Adrenal gland (tissue), 12 donors: Measurements from ENCODE around the gene SAFB2. TPM values are rescaled to one million over a fixed set of nuclear protein-coding genes. Genes with fewer than 3 reads are reported as not detected.

Source experiments
- DNase-seq, 7 donors: peaks; one replicate each; pipeline ENCODE4 v3.0.0-alpha.2; 2019 to 2020
- H3K27ac ChIP-seq, 5 donors: fragments of 200-600 bp; sonication (generic) in 4 of 5; 1 replicate in 3 of 5; 2 replicates in 2 of 5; pipeline versions ENCODE4 v1.5.1 to v1.8.0; 2016 to 2020; ENCODE audit warnings: mild to moderate bottlenecking in 1 of 5
- H3K27me3 ChIP-seq: fragments of 200-600 bp; 2 replicates; pipeline ENCODE4 v1.8.0; 2021
- H3K36me3 ChIP-seq, 2 donors: fragments of 200-600 bp; replicated peaks in 1 of 2; 1 replicate in 1 of 2; 2 replicates in 1 of 2; pipeline versions ENCODE4 v1.5.1 to v1.8.0; 2018 to 2022
- H3K4me1 ChIP-seq, 2 donors: fragments of 200-600 bp; replicated peaks in 1 of 2; 1 replicate in 1 of 2; 2 replicates in 1 of 2; pipeline versions ENCODE4 v1.5.1 to v1.8.0; 2018 to 2021
- H3K4me3 ChIP-seq, 4 donors: fragments of 200-600 bp; sonication (generic) in 3 of 4; one replicate each; pipeline ENCODE4 v1.5.1; 2016 to 2018
- H3K9me3 ChIP-seq, 3 donors: fragments of 200-600 bp; sonication (generic) in 1 of 3; replicated peaks in 1 of 3; 1 replicate in 2 of 3; 2 replicates in 1 of 3; pipeline versions ENCODE4 v1.5.1 to v1.8.0; 2016 to 2021
- POLR2A ChIP-seq, 2 donors: fragments of 450-650 bp; IDR thresholded peaks; one replicate each; pipeline ENCODE4 v1.6.1; 2017; ENCODE audit warnings: antibody characterized with exemption in 2 of 2, mild to moderate bottlenecking in 2 of 2, moderate library complexity in 1 of 2
- WGBS, 4 donors: extraction: QIAGEN DNeasy Blood & Tissue Kit in 2 of 4; methylation state at CpG; one replicate each; pipeline versions ENCODE4 v1.1.5 to v1.1.7; 2013 to 2017; 5-methylcytosine and 5-hydroxymethylcytosine counted together
- intact Hi-C, 2 donors: fragments of 100-400 bp; cut with DNase I; formaldehyde crosslinking; loops; one replicate each; pipeline versions ENCODE4 v1.14.1 to v1.15.0; 2022 to 2023
- polyA plus RNA-seq, 3 donors: library from polyadenylated mRNA; stranded (reverse); fragments of 200-250 nt in 2 of 3; fragments of 350-450 nt in 1 of 3; fragmentation: Illumina TruSeq in 1 of 3; extraction: RNeasy Lipid Tissue Mini Kit (QIAGEN cat#74804) in 1 of 3; gene quantifications; one replicate each; pipeline ENCODE4 v1.2.3, GENCODE V29; 2013 to 2014
- total RNA-seq, 9 donors: library from RNA; depleted of rRNA in 4 of 9; stranded (reverse); fragments of >200 nt in 4 of 9; fragments of 120-200 nt in 1 of 9; fragmentation: NEBNext Ultra II Directional in 1 of 9; extraction: Animal tissue kit (Norgen Biotek cat#: 25700) in 1 of 9; gene quantifications; one replicate each; pipeline versions ENCODE4 v1.1.0 to v1.2.4, GENCODE V29; 2013 to 2023
- TF ChIP-seq, protein P1 (sequence below), 6 experiments: fragments of 450-650 bp in 4 of 6; fragments of 200-600 bp in 2 of 6; sonication (generic) in 1 of 6; IDR thresholded peaks; 1 replicate in 5 of 6; 2 replicates in 1 of 6; pipeline versions ENCODE4 v1.5.1 to v1.8.0; 2016 to 2021; ENCODE audit warnings: antibody characterized with exemption in 6 of 6, mild to moderate bottlenecking in 2 of 6, moderate library complexity in 1 of 6
- donor health status: healthy with polysubstance abuse.
- donor health status: Bipolar disorder and iron deficiency.
- donor health status: DM: yes; HTN: yes; CAD: no.
- donor health status: DM: no; HTN: no; CAD: no.
- donor health status: DM: no; HTN: no; CAD: no.
- donor health status: DM: yes; HTN: yes; CAD: no.

The SAFB2 gene
- total and polyA plus RNA-seq, 12 donors = 27.1 to 254 (median 65.2) TPM

- intact Hi-C loops = no loop called here
Measured at GRCh38 chr19:5545984-5546383, 76.6 kb downstream of the SAFB2 start.

GRCh38 chr19:5545051-5545450, 77.5 kb downstream of the SAFB2 start:
- no peaks in the 10 kb centered on the region for H3K9me3 ChIP-seq
- no peak for DNase-seq
- no peaks in the 10 kb centered on the region for H3K36me3 ChIP-seq
- H3K27me3 ChIP-seq = no peaks in the 10 kb centered on the region
- no peaks in the 10 kb centered on the region for H3K4me1 ChIP-seq
- TF ChIP-seq POLR2A (IDR thresholded peaks at IDR 0.05) = no peak
- TF ChIP-seq, protein P1, sequence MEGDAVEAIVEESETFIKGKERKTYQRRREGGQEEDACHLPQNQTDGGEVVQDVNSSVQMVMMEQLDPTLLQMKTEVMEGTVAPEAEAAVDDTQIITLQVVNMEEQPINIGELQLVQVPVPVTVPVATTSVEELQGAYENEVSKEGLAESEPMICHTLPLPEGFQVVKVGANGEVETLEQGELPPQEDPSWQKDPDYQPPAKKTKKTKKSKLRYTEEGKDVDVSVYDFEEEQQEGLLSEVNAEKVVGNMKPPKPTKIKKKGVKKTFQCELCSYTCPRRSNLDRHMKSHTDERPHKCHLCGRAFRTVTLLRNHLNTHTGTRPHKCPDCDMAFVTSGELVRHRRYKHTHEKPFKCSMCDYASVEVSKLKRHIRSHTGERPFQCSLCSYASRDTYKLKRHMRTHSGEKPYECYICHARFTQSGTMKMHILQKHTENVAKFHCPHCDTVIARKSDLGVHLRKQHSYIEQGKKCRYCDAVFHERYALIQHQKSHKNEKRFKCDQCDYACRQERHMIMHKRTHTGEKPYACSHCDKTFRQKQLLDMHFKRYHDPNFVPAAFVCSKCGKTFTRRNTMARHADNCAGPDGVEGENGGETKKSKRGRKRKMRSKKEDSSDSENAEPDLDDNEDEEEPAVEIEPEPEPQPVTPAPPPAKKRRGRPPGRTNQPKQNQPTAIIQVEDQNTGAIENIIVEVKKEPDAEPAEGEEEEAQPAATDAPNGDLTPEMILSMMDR (IDR thresholded peaks at IDR 0.05) = no peak
- H3K4me3 ChIP-seq = no peak overlapping the region
- no peak overlapping the region for H3K27ac ChIP-seq
- whole genome bisulfite sequencing, 4 donors = 86 to 92% (median 88%) methylated on average over 5 of the region's 5 CpGs
- intact Hi-C loops = no loop called here

More at GRCh38 chr19:5545984-5546383, 76.6 kb downstream of the SAFB2 start:
- Histone ChIP-seq H3K27me3 (no peaks in the 10 kb centered on the region), H3K4me3 (no peak overlapping the region), H3K4me1 (no peaks in the 10 kb centered on the region), H3K27ac (no peak overlapping the region), H3K36me3 (no peaks in the 10 kb centered on the region), H3K9me3 (no peaks in the 10 kb centered on the region)
- no peak for TF ChIP-seq POLR2A (IDR thresholded peaks at IDR 0.05)
- TF ChIP-seq, protein P1 (IDR thresholded peaks at IDR 0.05) = no peak
- 62 to 97% (median 69%) methylated on average over 2 to 4 of the region's 4 CpGs for WGBS, 4 donors
- no peak for DNase-seq

DNA sequence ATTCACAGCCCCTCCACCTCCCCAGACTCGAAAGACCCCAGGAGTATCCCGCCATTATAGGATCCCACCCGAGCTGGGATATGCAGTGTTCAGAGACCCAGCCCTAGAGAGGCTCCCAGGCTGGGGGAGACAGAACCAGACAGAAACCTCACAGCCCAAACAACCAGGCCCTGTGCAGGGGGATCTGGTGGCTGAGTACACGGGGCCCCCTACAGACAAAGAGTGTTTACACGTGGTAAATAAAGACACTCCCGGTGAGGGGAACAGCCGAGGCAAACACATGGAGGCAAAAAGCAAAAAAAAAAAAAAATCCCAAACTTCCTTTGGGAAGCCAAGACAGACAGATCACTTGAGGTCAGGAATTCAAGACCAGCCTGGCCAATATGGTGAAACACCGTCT, 79.9 kb downstream of the SAFB2 start:
- Histone ChIP-seq H3K9me3 (no peaks in the 10 kb centered on the region), H3K36me3 (no peaks in the 10 kb centered on the region), H3K27me3 (no peaks in the 10 kb centered on the region), H3K4me3 (no peak overlapping the region), H3K4me1 (peaks cover 3 to 10% of the 10 kb centered on the region in 2 donors), H3K27ac (no peak overlapping the region)
- no peak for DNase-seq
- TF ChIP-seq POLR2A (IDR thresholded peaks at IDR 0.05) = no peak
- TF ChIP-seq, protein P1 (IDR thresholded peaks at IDR 0.05) = no peak
- 54 to 62% (median 58%) methylated on average over 8 of the region's 8 CpGs for WGBS, 4 donors
- intact Hi-C loops = no loop called here

DNA sequence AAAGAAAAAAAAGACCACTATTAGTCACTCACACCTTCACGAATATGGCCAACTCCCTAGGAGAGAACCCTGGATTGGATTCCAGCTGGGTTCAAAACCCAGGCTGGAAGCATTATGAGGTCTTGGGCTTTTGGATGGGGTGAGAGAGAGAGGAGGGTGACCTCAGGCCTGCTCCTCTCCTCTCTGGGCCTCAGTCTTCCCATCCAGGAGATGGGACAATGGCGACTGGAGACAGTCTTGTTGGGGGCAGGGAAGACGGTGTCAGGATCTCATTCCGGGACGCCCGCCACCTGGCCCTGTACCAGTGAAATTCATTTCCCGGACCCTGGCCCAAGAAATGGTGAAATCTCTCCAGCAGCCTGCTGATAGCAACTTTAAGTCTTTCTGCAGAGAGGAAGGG, 81.1 kb downstream of the SAFB2 start:
- Histone ChIP-seq H3K4me1 (peaks cover 3 to 14% of the 10 kb centered on the region in 2 donors), H3K36me3 (no peaks in the 10 kb centered on the region), H3K27ac (no peak overlapping the region), H3K4me3 (no peak overlapping the region), H3K9me3 (no peaks in the 10 kb centered on the region), H3K27me3 (no peaks in the 10 kb centered on the region)
- WGBS, 4 donors = 69 to 82% (median 78%) methylated on average over 2 to 7 of the region's 7 CpGs
- TF ChIP-seq POLR2A (IDR thresholded peaks at IDR 0.05) = no peak
- TF ChIP-seq, protein P1 (IDR thresholded peaks at IDR 0.05) = no peak
- DNase-seq = no peak
- intact Hi-C loops = no loop called here
